ENCODE data around the gene TRAF1. TPM values are rescaled to one million over a fixed set of nuclear protein-coding genes. Genes with fewer than 3 reads are reported as not detected.

TRAF1 gene
- total RNA-seq, 2 donors from 2014 or later: 10.2 to 14.6 TPM

GRCh38 chr9:120914396-120914795 lies 12.2 kb downstream of the TRAF1 start:
- no peak for DNase-seq (ENCODE audit: low spot score)
- intact Hi-C loops (cut with DNase I): no loop called here

DNA sequence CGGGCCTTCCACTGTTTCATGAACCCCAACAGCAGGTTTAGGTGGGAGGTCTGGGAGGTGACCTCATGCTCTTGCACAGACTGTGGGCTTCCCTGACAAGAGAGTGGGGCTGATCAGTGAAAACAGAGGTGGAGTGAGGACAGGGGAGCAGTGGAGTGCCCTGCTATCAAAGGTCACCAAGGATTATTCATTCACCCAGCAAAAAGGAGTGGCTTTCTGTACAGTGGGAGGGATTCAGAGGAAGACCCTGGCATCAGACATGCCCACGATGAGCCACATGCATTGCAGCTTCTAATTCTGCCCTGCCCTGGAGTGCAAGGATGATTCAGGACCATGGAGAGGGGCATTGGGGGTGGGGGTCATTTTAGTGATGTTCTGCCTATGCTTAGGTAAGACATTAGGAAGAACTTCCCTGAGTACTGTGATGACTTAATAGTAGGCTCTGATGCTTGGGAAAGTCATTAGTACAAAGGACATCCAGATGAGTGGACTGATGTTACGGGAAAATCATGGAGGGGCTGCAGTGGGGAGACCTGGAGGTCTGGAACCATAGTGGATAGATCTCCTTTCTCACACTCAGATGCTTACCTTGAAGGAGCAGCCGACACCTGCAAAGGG lies 12.8 kb downstream of the TRAF1 start:
- DNase-seq (ENCODE audit: low spot score): no peak
- intact Hi-C loops (cut with DNase I): no loop called here

- intact Hi-C loops (cut with DNase I): no loop called here
- no peak for DNase-seq (ENCODE audit: low spot score)
These were observed 13.5 kb downstream of the TRAF1 start for GRCh38 chr9:120912958-120913646.

DNA sequence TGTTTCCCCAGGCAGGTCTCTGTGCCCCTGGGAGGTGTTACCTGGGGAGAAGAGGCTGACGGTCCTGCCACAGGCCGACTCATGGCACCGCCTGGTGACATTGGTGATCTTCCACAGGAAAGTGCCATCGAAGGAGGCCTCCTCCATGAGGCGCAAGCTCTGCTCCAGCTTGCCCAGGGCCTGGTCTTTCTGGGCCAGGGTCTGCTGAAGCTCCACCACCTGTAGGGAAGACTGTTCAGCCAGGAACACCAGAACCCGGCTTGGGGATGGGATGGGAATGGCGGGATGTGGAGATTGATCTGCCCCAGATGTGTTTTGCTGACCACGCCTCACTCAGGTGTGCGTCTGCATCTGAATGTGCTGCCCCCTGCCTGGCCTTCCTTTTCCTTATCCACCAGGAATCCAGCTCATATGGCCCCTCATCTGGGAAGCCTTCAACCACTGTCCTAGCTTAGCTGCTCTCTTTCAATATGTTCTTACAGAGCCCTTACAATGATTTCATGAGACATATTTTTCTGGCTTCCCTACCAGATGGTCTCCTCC lies 15.2 kb downstream of the TRAF1 start:
- intact Hi-C loops (cut with DNase I): no loop called here
- DNase-seq (ENCODE audit: low spot score): no peak

GRCh38 chr9:120910643-120911042 lies 16.0 kb downstream of the TRAF1 start:
- DNase-seq (ENCODE audit: low spot score): no peak
- intact Hi-C loops (cut with DNase I): no loop called here

- intact Hi-C loops (cut with DNase I): no loop called here
- DNase-seq (ENCODE audit: low spot score): no peak
These were observed 16.7 kb downstream of the TRAF1 start for GRCh38 chr9:120909904-120910303.

GRCh38 chr9:120905315-120906164 lies 21.1 kb downstream of the TRAF1 start:
- no peak for DNase-seq (ENCODE audit: low spot score)
- intact Hi-C loops (cut with DNase I): no loop called here

DNA sequence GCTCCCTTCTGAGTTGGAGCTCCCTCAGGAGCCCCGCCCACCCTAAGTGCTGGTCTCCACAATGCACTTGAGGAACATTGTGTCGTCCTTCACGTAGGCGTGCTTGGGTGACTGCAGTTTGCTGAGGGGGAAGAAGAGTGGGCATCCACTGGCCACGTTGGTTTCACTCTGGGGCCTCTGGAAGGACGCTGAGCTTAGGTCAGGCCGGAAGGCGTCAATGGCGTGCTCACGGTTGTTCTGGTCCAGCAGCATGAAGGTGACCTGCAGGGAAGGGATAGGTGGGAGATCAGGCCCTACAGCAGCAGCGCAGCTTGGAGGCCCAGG lies 21.7 kb downstream of the TRAF1 start:
- intact Hi-C loops (cut with DNase I): no loop called here
- no peak for DNase-seq (ENCODE audit: low spot score)

DNA sequence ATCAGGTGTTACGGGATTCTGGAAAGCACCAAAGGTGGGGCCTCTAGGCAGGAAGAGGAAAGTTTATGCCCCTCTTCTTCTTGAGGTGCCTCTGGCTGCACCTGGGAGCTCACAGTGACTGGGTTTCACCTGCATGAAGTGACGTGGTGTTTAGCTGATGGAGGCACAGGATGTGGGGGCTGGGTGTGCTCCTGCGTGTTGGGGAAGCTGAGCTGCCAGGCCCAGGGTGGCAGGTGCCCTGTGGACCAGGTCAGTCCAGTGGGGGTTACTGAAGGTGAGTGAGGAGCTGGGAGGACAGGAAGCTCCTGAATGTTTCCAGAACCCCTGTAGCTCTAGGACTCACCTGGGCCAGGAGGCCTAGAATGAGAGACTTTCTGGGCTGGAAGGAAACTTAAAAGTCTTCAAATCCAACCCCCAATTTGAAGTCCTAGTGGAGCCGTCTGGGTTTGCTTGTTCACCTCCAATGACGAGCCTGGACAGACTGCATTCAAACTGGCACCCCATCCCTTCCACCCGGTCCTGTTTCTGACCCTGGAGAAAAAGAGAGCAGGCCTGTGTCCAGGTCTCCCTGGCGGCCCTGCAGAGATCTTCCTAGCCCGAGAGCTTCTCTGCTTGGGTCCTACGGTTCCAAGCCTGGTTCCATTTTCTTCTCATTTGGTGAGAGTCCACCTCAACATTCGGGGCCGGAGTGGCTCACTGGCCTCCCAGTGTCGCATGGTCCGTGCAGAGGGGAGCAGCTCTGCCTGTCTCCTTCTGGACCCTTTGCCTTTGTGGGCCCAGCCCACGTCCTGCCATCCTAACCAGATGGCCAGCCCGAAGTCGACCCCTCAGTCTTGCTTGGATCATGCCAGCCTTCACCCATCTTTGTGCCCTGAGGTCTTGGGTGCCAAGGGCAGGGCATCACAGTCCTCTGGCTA lies 22.3 kb downstream of the TRAF1 start:
- intact Hi-C loops (cut with DNase I): no loop called here
- no peak for DNase-seq (ENCODE audit: low spot score)

DNA sequence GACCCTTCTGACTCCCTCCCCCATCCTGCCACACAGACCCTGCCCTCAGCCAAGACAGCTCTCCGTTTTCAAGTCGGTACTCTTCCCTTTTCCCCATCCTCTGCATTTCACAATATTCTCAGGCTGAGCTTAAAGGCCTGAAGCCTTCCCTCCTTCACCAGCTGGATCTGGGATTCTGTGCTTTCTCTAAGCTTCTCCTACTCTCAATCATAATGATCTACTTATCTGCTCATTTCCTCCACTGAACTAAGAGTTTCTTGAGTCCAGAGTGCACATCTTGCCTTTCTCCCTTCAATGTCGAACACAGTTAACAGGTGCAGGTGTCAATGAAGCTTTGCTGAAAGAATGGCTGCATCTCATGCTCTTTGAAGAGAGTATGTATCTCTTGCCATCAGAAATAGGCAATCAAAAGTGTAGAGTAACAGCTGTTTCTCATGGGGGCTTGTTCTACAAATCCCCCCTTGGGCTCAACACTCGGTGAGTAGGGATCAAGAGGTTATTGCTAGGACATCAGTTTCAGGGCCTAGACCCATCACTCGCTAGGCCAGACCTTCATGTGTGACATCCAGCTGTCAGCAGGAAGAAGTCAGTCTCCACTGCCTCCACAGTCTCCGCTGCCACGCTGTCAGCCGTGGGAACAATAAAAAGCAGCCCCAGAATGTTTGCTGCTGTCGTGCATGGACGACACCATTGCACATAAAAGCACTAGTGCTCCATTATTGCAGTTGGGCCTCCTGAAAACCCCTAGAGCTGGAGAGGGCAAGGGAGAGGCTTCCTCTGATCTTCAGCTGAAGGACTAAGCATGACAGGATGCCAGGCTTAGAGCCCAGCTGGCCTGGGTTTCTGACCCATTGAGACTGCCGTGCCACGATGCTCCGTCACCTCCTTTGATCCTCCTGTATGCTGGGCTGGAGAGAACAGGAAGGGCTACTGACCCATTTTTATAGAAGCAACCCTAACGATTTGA lies 23.7 kb downstream of the TRAF1 start:
- intact Hi-C loops (cut with DNase I): no loop called here

DNA sequence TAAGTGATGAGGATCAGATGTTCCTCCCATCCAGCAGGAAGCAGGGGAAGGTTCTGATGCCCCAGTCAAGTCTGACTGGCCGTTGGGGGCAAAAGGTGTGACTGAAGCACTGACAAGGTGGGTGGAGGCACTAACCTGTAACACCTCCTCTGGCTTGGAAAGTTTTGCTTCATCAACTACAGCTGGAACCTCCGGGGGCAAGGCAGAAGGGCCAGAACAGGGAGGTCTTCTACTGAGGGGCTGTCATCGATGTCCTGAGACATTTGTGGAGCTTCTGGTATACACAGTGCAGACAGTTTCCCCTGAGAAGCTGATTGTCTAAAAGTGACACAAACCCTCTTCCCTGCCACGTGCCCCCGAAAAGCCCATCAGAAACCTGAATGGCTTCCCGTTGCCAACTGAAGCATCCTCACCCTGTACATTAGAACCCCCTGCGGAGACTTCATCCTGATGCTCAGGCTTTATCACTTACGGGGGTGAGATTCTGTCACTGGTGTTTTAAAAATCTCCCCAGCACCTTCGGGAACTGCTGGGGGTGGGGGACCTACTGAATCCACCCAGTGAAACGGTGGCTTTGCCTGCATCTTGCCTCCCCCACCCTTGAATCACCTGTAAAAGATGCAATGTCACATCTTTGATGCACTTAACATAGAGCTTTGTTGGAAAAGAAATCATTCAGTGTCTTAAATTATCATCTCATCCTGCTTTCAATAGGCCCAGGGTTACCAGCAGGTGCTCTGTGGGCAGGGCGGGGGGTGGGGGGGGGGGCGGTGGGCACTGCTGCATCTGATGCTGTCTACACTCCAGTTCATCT lies 24.6 kb downstream of the TRAF1 start:
- no peak for DNase-seq (ENCODE audit: low spot score)
- intact Hi-C loops (cut with DNase I): no loop called here

More for the DNA sequence above, 23.7 kb downstream of the TRAF1 start:
- no peak for DNase-seq (ENCODE audit: low spot score)

DNA sequence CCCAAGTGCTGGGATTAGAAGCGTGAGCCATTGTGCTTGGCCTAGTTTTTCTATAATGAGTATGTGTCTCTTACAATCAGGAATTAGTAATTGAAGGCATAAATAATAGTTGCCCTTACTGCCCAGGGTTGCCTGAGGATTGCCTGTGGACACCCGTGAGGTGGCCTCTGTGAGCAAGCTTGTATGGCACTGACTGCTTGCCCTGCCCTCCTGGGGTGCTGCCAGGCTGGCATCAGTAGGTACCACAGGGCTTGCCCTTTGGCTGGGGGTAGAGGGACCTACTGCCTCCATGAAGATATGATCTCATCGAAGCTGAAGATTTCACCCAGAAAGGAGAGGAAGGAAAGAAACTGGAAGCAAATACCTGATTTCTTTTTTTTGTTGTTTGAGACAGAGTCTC lies 25.8 kb downstream of the TRAF1 start:
- no peak for DNase-seq (ENCODE audit: low spot score)
- intact Hi-C loops (cut with DNase I): no loop called here

GRCh38 chr9:120899490-120900068 lies 27.0 kb downstream of the TRAF1 start:
- DNase-seq (ENCODE audit: low spot score): no peak
- intact Hi-C loops (cut with DNase I): no loop called here

- no peak for DNase-seq (ENCODE audit: low spot score)
- intact Hi-C loops (cut with DNase I): loop anchor here in 1 of 2 donors (1.0 kb wide), 1 partner anchor 24 kb away; no protein-coding TSS in a partner anchor
These were observed 28.2 kb downstream of the TRAF1 start for GRCh38 chr9:120898396-120898795.

- intact Hi-C loops (cut with DNase I): no loop called here
- no peak for DNase-seq (ENCODE audit: low spot score)
These were observed 30.6 kb downstream of the TRAF1 start for GRCh38 chr9:120895951-120896350.

GRCh38 chr9:120894321-120895148 lies 32.1 kb downstream of the TRAF1 start:
- intact Hi-C loops (cut with DNase I): no loop called here
- peak; percentile 87 for DNase-seq (ENCODE audit: low spot score)

All from posterior vena cava (tissue), 2 donors.